Prostate gland (tissue), 2 donors: ENCODE results near the gene C2CD4C.

Source experiments
- CTCF ChIP-seq, 4 experiments: fragments of 200-600 bp in 2 of 4; fragments of 450-650 bp in 2 of 4; sonication (generic) in 2 of 4; IDR thresholded peaks; 1 replicate in 3 of 4; 2 replicates in 1 of 4; pipeline ENCODE4 v1.5.1; 2016 to 2019; ENCODE audit warnings: antibody characterized with exemption in 4 of 4, mild to moderate bottlenecking in 2 of 4, moderate library complexity in 2 of 4
- POLR2A ChIP-seq: fragments of 450-650 bp; IDR thresholded peaks from one replicate; pipeline ENCODE4 v1.6.1; 2016; ENCODE audit warnings: antibody characterized with exemption, mild to moderate bottlenecking
- POLR2AphosphoS5 ChIP-seq: sonication (generic); formaldehyde crosslinking; IDR thresholded peaks from one replicate; pipeline ENCODE4 v1.6.1; 2017; ENCODE audit warnings: antibody characterized with exemption

GRCh38 chr19:418761-419671, 10.1 kb upstream of the C2CD4C start:
- TF ChIP-seq CTCF (IDR thresholded peaks at IDR 0.05) (no peak), POLR2A (no peak), POLR2AphosphoS5 (no peak)
